ENCODE measurements around the gene MED14.
A peak's percentile ranks its signal among the peaks of the same experiment; 100 is the strongest.

- peak; percentile 75 for TF ChIP-seq POLR2AphosphoS5 (IDR thresholded peaks at IDR 0.05; ENCODE audit: low read depth, low read length)
- TF ChIP-seq REST (IDR thresholded peaks at IDR 0.05; ENCODE audit: insufficient read depth in 1 of 2, low read depth in 2 of 2, low read length in 2 of 2), result no peak
- TF ChIP-seq SIN3A (IDR thresholded peaks at IDR 0.05; ENCODE audit: borderline replicate concordance, insufficient read depth, low read length), result no peak; the same call in 1 of the 2 replicates
- peak; percentile 17; the same call in 1 of the 2 replicates for TF ChIP-seq TAF1 (IDR thresholded peaks at IDR 0.05; ENCODE audit: borderline replicate concordance, insufficient read depth, low read length)
Observed at GRCh38 chrX:40735325-40736169, at the start of gene MED14.
